ENCODE results near the gene ZNF668. TPM values are rescaled to one million over a fixed set of nuclear protein-coding genes. Genes with fewer than 3 reads are reported as not detected.

Gene ZNF668
- total RNA-seq, 1 donor from 2014 or later: 12.2 TPM

- Histone ChIP-seq H3K9me3 (no peaks in the 10 kb centered on the region), H3K27me3 (no peaks in the 10 kb centered on the region), H3K36me3 (peaks cover 16 to 34% of the 10 kb centered on the region in 2 donors), H3K27ac (peak overlapping the region in 1 of 2 donors; percentile 53), H3K4me3 (peak overlapping the region in 1 of 2 donors; percentile 13), H3K4me1 (no peaks in the 10 kb centered on the region)
- intact Hi-C loops (cut with DNase I): no loop called here
- DNase-seq (ENCODE audit: low spot score in 2 of 2): no peak
- TF ChIP-seq CTCF (IDR thresholded peaks at IDR 0.05): no peak
These were observed 10.0 kb downstream of the ZNF668 start for GRCh38 chr16:31063843-31064611.

GRCh38 chr16:31063495-31063842 lies 10.6 kb downstream of the ZNF668 start:
- peak overlapping the region in 1 of 2 donors; percentile 13 for H3K4me3 ChIP-seq
- intact Hi-C loops (cut with DNase I): no loop called here
- H3K27me3 ChIP-seq: no peaks in the 10 kb centered on the region
- H3K9me3 ChIP-seq: no peaks in the 10 kb centered on the region
- H3K4me1 ChIP-seq: no peaks in the 10 kb centered on the region
- TF ChIP-seq CTCF (IDR thresholded peaks at IDR 0.05): no peak
- peaks cover 16 to 34% of the 10 kb centered on the region in 2 donors for H3K36me3 ChIP-seq
- no peak overlapping the region for H3K27ac ChIP-seq
- no peak for DNase-seq (ENCODE audit: low spot score in 2 of 2)

- H3K27ac ChIP-seq: no peak overlapping the region
- H3K4me3 ChIP-seq: no peak overlapping the region
- no peaks in the 10 kb centered on the region for H3K4me1 ChIP-seq
- intact Hi-C loops (cut with DNase I): no loop called here
- no peaks in the 10 kb centered on the region for H3K9me3 ChIP-seq
- peak in 1 of 2 donors; percentile 60 for DNase-seq (ENCODE audit: low spot score in 2 of 2)
- H3K36me3 ChIP-seq: peaks cover 16 to 37% of the 10 kb centered on the region in 2 donors
- H3K27me3 ChIP-seq: no peaks in the 10 kb centered on the region
- TF ChIP-seq CTCF (IDR thresholded peaks at IDR 0.05): no peak
These were observed 12.1 kb downstream of the ZNF668 start for GRCh38 chr16:31061813-31062440.

GRCh38 chr16:31061126-31061812 lies 12.8 kb downstream of the ZNF668 start:
- Histone ChIP-seq H3K27me3 (no peaks in the 10 kb centered on the region), H3K27ac (no peak overlapping the region), H3K9me3 (no peaks in the 10 kb centered on the region), H3K4me3 (no peak overlapping the region), H3K4me1 (no peaks in the 10 kb centered on the region), H3K36me3 (peaks cover 16 to 37% of the 10 kb centered on the region in 2 donors)
- DNase-seq (ENCODE audit: low spot score in 2 of 2): no peak
- intact Hi-C loops (cut with DNase I): no loop called here
- TF ChIP-seq CTCF (IDR thresholded peaks at IDR 0.05): no peak

- no peak for TF ChIP-seq CTCF (IDR thresholded peaks at IDR 0.05)
- no peak for DNase-seq (ENCODE audit: low spot score in 2 of 2)
- Histone ChIP-seq H3K4me3 (no peak overlapping the region), H3K9me3 (no peaks in the 10 kb centered on the region), H3K36me3 (peaks cover 0 to 9% of the 10 kb centered on the region in 2 donors), H3K27me3 (no peaks in the 10 kb centered on the region), H3K4me1 (no peaks in the 10 kb centered on the region), H3K27ac (no peak overlapping the region)
- intact Hi-C loops (cut with DNase I): no loop called here
These were observed 18.4 kb downstream of the ZNF668 start for GRCh38 chr16:31055613-31056012.

Measured in ascending aorta (tissue), 2 donors.